RWPE2 (cell line): ENCODE results near the gene ADGRB3.

Experiments
- ATAC-seq: fragments of 200-7000 bp; cut with Tn5 transposase; 3 replicates; pipeline ENCODE4 v1.9.1; 2021; ENCODE audit warnings: low read depth
- DNase-seq: peaks from one replicate; pipeline ENCODE4 v3.0.0-alpha.2; 2020; ENCODE audit warnings: low spot score
- H3K27ac ChIP-seq: fragments of 450-650 bp; 2 replicates; pipeline ENCODE4 v1.5.1; 2017; ENCODE audit warnings: mild to moderate bottlenecking; ENCODE audit not compliant: poor library complexity, severe bottlenecking
- H3K27me3 ChIP-seq: fragments of 250-450 bp; sonication (Bioruptor Pico); 2 replicates; pipeline ENCODE4 v1.5.1; 2021; ENCODE audit warnings: mild to moderate bottlenecking, moderate library complexity; ENCODE audit not compliant: insufficient read depth, poor library complexity, severe bottlenecking
- H3K36me3 ChIP-seq: fragments of 250-450 bp; sonication (Bioruptor Pico); 2 replicates; pipeline ENCODE4 v1.5.1; 2020; ENCODE audit warnings: low read depth, mild to moderate bottlenecking, moderate library complexity
- H3K4me1 ChIP-seq: fragments of 250-450 bp; sonication (Bioruptor Pico); 2 replicates; pipeline ENCODE4 v1.5.1; 2021; ENCODE audit warnings: mild to moderate bottlenecking, moderate library complexity; ENCODE audit not compliant: insufficient read depth, poor library complexity, severe bottlenecking
- H3K4me3 ChIP-seq: fragments of 250-450 bp; sonication (Bioruptor Pico); 2 replicates; pipeline ENCODE4 v1.5.1; 2021; ENCODE audit warnings: mild to moderate bottlenecking, moderate library complexity; ENCODE audit not compliant: severe bottlenecking
- H3K9me3 ChIP-seq: fragments of 250-450 bp; sonication (Bioruptor Pico); 2 replicates; pipeline ENCODE4 v1.5.1; 2021; ENCODE audit warnings: mild to moderate bottlenecking, moderate library complexity; ENCODE audit not compliant: severe bottlenecking
- CTCF ChIP-seq: fragments of 450-650 bp; IDR thresholded peaks from one replicate; pipeline ENCODE4 v1.5.1; 2017; ENCODE audit warnings: mild to moderate bottlenecking, moderate library complexity; ENCODE audit not compliant: poor library complexity, severe bottlenecking

Gene ADGRB3

GRCh38 chr6:68639211-68639610 lies 4.1 kb downstream of the ADGRB3 start:
- no peak overlapping the region for H3K4me3 ChIP-seq
- H3K4me1 ChIP-seq, result no peaks in the 10 kb centered on the region
- H3K9me3 ChIP-seq, result no peaks in the 10 kb centered on the region
- H3K27ac ChIP-seq, result no peak overlapping the region
- no peaks in the 10 kb centered on the region for H3K36me3 ChIP-seq
- no peak for ATAC-seq
- TF ChIP-seq CTCF, result no peak
- peaks cover 77% of the 10 kb centered on the region for H3K27me3 ChIP-seq
- no peak for DNase-seq

GRCh38 chr6:68639826-68640490 lies 4.9 kb downstream of the ADGRB3 start:
- no peaks in the 10 kb centered on the region for H3K4me1 ChIP-seq
- H3K27ac ChIP-seq, result no peak overlapping the region
- peaks cover 75% of the 10 kb centered on the region for H3K27me3 ChIP-seq
- no peak for DNase-seq
- no peaks in the 10 kb centered on the region for H3K36me3 ChIP-seq
- no peak overlapping the region for H3K4me3 ChIP-seq
- no peak; the same call in 2 of the 3 replicates for ATAC-seq
- TF ChIP-seq CTCF, result no peak
- H3K9me3 ChIP-seq, result no peaks in the 10 kb centered on the region

GRCh38 chr6:68640491-68640835 lies 5.4 kb downstream of the ADGRB3 start:
- H3K27ac ChIP-seq, result no peak overlapping the region
- no peak for DNase-seq
- peaks cover 76% of the 10 kb centered on the region for H3K27me3 ChIP-seq
- TF ChIP-seq CTCF, result no peak
- no peaks in the 10 kb centered on the region for H3K4me1 ChIP-seq
- H3K4me3 ChIP-seq, result no peak overlapping the region
- no peak for ATAC-seq
- no peaks in the 10 kb centered on the region for H3K36me3 ChIP-seq
- no peaks in the 10 kb centered on the region for H3K9me3 ChIP-seq

- no peak for ATAC-seq
- Histone ChIP-seq H3K9me3 (no peaks in the 10 kb centered on the region), H3K27ac (no peak overlapping the region), H3K36me3 (no peaks in the 10 kb centered on the region), H3K4me1 (no peaks in the 10 kb centered on the region), H3K4me3 (no peak overlapping the region), H3K27me3 (peaks cover 71% of the 10 kb centered on the region)
- no peak for DNase-seq
- TF ChIP-seq CTCF, result no peak
Observed at GRCh38 chr6:68641172-68641571, 6.1 kb downstream of the ADGRB3 start.

- no peak for ATAC-seq
- no peak overlapping the region for H3K4me3 ChIP-seq
- H3K27me3 ChIP-seq, result peaks cover 66% of the 10 kb centered on the region
- no peak for TF ChIP-seq CTCF
- no peaks in the 10 kb centered on the region for H3K4me1 ChIP-seq
- no peak for DNase-seq
- H3K36me3 ChIP-seq, result no peaks in the 10 kb centered on the region
- no peaks in the 10 kb centered on the region for H3K9me3 ChIP-seq
- H3K27ac ChIP-seq, result no peak overlapping the region
Observed at GRCh38 chr6:68642081-68642480, 7.0 kb downstream of the ADGRB3 start.
